Hematopoietic multipotent progenitor cell treated with erythropoietin and hydrocortisone succinate and interleukin-3 and kit ligand, for 17 days (in vitro differentiated cells): ENCODE measurements around the gene PALLD.
"Not testable (repeated sequence)": the region's sequence is repeated elsewhere in the genome, so short reads cannot be mapped to it uniquely, and the experiment has no call there.

Experiments used
- DNase-seq: peaks from one replicate; pipeline ENCODE4 v3.0.0-alpha.2; 2015; ENCODE audit warnings: low spot score

PALLD gene

GRCh38 chr4:168678751-168679366 lies 182.0 kb downstream of the PALLD start:
- no peak for DNase-seq

- DNase-seq: no peak
These were observed 182.5 kb downstream of the PALLD start for GRCh38 chr4:168679397-168679796.

GRCh38 chr4:168679819-168680218 lies 183.0 kb downstream of the PALLD start:
- no peak for DNase-seq

DNA sequence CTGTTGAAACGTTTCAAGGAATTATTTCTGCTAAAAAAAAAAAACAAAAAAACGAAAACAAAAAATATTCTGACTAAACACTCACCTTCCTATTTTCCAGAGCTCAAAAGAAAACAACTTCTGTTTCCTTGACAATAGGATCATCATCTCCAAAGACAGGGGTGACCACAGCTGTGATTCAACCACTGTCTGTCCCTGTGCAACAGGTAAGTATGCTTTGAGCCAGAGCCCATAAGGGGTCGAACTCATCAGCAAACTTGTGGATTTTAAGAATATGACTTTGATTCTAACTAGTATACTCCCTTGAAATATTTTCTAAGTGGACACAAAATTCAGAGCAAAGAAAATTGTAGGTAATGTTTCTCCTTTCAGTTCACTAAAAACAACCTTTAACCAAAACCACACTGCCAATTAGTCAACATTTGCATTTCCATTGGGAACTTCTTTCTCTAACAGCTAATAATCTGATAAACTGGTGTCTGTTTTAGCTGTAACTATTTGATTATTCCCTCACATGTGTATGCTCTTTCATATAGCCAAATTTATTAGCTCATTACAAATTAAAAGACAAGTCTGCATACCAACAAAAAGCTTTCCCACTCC lies 186.1 kb downstream of the PALLD start:
- DNase-seq: no peak

DNA sequence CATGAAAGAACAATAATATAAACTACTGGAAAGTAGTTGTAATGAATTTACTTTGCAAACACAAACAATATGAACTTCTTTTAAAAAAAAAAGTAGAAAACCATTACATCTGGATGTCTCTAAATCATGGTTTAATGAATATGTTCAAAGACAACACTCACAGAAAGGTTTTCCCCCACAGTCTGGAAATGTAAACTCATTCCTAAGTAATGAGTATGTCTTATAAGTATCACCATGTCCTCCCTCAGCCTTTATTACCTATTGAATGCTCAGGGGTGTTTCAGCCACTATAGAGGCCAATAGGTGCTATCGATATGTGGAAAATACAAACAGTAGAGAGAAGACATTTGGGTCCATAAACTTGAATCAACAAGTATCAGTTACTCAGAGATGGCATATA lies 186.7 kb downstream of the PALLD start:
- no peak for DNase-seq

DNA sequence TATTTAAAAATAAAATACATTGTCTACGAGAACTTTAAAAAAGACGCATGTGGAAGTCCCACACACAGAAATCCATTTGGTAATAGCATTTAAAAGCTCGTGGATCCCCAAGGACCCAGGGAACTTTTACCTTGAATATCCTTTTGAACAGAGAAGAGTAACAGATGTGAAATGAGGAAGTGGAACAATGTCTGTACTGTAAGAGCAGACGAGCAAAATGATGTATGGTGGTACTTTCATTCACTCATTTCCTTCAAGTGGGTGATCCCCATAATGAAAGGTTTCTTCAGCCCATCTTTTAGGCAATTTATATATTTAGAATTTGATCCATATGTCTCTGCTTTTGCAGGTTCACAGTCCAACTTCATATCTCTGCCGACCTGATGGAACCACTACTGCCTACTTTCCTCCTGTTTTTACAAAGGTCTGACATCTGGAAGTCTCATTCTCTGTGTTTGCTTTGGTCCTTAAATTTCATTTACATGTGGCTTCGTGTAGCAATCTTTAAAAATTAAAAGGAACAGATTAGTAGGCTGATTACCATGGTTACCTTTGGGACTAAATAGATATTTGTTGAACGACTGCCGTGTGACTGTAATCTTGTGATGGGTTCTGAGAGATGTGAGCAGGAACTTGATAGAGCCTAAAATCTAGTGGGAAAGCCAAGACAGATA lies 188.4 kb downstream of the PALLD start:
- no peak for DNase-seq

DNA sequence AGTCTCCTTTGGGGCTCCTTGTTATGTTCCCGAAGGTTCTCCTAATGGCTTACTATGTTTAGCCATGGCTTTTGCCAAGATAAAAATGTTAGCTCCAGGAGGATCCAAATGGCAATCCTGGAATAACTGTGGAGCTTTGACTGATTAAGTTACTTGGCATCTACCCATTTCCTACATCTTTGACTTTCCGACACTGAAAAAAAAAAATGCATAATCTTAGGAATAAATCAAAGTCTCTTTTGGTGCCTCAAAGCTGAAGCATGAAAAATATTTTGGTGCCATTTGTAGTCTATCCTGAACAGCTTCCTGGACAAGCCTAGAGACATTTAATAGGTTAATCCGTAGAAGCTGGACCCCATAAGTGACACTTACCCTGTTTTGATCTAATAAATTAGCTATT lies 191.7 kb downstream of the PALLD start:
- DNase-seq: no peak

DNA sequence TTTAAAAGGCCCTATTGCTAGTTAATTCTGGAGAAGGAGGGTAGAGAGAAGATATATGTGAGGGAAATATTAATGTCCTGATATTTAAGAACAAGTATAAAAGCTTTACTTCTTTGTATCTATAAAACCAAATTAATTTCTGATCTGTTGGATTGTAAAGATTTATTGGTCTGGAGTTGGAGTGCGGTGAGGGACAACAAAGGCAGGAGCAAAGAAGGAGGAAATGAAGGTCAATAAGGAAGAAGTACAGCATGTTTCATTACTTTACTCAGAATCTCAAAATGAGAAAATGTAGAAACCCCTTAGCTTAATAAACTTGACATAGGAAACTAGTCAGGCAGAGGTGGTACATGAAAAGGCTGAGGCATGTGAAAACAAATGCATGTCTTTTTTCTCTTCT lies 192.9 kb downstream of the PALLD start:
- no peak for DNase-seq

DNA sequence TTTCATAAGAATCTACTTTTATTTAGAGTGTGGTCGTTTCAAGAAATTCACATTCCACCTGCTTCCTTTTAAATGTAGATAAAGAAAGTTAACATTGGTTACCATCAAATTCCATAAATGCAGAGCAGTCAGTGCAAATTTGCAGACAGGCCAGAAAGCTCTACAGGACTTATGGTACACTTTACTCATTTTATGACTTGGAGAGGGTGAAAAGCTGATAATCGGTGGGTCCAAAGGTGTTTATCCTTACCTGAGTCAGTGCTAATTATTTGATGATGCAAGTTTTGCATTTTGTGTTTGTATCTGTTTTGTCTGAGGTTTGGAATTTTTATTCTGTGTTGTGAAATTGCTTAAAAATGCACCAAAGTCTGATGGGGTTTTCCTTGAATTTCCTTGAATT lies 193.3 kb downstream of the PALLD start:
- DNase-seq: no peak

DNA sequence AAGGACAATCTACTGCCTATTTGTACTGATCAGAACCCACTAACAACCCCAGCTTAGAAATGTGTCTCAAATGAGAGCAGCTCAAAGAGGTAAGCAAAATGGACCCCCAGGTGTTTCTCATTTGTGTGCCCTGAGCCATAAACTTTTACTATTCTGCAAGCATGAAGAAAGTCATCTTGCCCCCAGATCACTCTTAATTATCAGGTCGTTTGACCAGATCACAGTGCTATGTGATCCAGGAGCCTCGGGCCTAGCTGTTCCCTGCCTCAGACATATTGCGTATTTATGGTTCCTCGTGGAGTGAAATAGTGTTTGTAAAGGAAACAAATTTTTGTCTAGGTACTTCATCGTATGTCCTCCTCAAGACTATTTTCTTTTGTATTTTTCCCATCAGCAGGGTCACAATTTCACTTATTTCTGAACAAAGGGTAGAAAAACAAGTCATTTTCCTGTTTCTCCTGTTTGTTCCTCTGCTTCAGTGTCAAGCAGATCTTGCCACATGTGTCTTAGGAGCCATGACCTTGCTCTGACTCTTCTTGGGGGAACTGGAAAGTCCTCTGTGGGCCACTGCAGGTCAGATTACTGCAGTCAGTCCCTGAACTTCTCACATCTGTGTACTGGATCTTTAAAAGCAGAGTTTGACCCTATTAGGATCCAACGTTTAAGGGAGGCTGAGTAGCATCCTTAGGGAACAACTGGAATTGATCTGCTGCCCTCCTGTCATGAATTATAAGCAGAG lies 194.9 kb downstream of the PALLD start:
- DNase-seq: no peak

GRCh38 chr4:168693750-168694490 lies 197.1 kb downstream of the PALLD start:
- DNase-seq: no peak

- DNase-seq: no peak
These were observed 197.8 kb downstream of the PALLD start for GRCh38 chr4:168694667-168695066.

DNA sequence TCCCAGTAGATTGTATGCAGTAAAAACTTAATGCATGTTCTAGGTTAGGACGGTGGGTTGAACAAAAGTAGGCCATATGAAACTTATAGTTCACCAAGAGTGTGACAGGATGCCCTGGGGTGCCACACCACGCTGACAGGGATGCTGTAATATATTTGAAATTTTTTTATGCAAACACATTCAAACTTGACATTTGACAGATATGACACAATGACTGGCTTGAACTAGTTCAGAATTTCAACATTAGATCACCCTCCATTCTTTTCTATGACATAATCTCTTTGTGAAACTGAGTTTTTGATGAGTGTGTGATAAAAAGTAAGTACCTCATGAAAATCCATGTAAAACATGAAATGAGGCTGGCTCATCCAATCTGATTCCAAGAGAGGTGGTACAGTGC lies 198.4 kb downstream of the PALLD start:
- DNase-seq: no peak

GRCh38 chr4:168696280-168696679 lies 199.4 kb downstream of the PALLD start:
- no peak for DNase-seq

- no peak for DNase-seq
These were observed 200.0 kb downstream of the PALLD start for GRCh38 chr4:168696826-168697225.

DNA sequence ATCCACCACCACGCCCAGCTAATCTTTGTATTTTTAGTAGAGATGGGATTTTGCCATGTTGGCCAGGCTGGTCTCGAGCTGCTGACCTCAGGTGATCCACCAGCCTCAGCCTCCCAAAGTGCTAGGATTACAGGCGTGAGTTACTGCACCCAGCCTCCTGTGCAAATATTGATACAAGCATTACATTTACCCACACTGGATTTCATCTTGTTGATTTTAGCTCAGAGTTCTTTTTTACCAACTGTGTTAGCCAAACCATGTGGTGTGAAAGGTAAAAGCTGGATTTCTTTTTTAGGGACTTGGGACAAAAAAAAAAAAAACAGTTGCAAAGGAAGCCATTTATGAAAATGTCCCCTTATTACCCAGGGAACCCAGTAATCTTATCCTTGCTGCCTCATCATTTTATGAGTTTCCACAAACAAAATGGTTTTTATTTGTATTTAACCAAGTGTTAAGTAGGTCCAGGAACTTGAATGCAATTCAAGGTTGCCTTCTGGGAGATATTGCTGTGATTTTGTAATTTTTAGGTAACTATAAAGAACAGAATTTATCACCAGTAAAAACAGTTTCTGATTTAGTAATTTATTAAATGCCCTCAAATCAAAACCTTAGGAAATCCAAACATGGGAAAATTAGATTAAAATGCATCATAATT lies 202.5 kb downstream of the PALLD start:
- no peak for DNase-seq

DNA sequence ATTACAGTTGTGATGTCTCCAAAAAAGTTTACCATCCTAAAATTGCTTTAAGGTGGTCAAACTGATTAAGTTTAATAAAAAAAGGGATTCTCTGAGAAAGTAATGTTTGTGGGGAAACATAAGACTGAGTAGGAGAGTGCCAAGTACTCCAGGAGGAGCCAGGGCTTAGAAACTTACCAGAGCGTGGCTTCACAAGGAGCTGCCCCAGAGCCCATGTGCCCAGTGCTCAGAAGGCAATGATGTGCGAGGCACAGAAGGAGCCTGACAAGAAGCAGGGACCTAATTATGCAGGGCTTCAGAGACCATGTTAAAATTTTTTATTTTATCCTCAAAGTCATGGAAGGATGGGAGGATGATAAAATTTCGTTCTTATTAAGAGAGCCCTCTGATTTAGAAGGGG lies 204.2 kb downstream of the PALLD start:
- no peak for DNase-seq

DNA sequence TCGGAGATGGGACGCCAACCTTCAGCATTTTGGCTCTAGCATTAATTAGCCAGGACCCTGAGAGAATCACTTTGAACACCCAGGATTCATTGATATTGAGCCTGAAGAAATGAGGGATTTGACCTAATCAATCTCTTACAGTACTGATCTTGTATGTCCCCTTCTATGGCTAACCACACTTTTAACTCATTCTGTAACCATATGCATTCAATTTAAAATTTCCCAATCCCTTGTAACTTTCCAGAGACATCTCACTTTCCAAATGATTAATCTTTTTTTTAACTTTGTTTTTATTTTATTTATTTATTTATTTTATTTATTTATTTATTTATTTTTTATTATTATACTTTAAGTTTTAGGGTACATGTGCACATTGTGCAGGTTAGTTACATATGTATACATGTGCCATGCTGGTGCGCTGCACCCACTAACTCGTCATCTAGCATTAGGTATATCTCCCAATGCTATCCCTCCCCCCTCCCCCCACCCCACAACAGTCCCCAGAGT lies 205.8 kb downstream of the PALLD start:
- not testable (repeated sequence) for DNase-seq

- no peak for DNase-seq
These were observed 208.3 kb downstream of the PALLD start for GRCh38 chr4:168705121-168705520.

- no peak for DNase-seq
These were observed 210.4 kb downstream of the PALLD start for GRCh38 chr4:168707205-168707604.

DNA sequence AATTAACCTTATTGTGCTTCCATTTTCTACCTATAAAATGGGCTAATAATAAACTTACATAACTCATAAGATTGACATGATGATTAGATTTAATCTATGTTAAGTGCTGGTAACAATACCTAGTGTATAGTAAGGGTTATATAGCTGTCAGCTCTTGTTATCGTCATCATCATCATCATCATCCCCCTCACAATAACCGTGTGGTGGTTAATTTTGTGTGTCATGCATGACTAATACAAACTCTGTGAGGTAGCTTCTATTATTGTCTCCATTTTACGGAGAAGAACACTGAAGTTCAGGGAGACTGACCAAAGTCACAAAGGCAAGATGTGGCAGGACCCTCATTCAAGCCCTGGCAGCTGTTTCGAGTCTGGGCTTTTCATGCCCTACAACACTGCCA lies 211.3 kb downstream of the PALLD start:
- no peak for DNase-seq
